ENCODE data around the gene CACNA1F.

DNA sequence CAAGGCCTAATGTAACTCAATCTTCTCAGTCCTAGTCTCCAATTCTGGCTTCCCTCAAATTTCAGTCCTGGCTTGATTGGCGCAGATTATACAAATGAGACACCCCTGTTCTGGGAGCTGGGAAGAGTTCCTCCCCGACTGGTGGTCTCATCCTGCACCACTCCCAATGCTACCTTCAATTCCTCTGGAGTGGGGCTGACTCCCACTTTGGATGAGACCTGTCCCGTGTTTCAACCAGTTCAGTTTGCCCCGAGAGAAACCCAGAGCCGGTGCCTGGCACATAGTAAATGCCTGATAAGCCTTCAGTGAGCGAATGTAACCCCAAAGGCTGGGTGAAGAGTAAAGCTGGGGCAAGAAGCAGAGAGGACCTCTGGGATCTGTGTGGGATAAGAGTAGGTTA lies 29.1 kb downstream of the CACNA1F start:
- TF ChIP-seq, protein P1, sequence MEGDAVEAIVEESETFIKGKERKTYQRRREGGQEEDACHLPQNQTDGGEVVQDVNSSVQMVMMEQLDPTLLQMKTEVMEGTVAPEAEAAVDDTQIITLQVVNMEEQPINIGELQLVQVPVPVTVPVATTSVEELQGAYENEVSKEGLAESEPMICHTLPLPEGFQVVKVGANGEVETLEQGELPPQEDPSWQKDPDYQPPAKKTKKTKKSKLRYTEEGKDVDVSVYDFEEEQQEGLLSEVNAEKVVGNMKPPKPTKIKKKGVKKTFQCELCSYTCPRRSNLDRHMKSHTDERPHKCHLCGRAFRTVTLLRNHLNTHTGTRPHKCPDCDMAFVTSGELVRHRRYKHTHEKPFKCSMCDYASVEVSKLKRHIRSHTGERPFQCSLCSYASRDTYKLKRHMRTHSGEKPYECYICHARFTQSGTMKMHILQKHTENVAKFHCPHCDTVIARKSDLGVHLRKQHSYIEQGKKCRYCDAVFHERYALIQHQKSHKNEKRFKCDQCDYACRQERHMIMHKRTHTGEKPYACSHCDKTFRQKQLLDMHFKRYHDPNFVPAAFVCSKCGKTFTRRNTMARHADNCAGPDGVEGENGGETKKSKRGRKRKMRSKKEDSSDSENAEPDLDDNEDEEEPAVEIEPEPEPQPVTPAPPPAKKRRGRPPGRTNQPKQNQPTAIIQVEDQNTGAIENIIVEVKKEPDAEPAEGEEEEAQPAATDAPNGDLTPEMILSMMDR (IDR thresholded peaks at IDR 0.05): no peak
- no peak for TF ChIP-seq POLR2A (IDR thresholded peaks at IDR 0.05)

Data from thyroid gland (tissue), 4 donors.